GM19372 (cell line): ENCODE measurements around the gene SSR1.
A peak's percentile ranks its signal among the peaks of the same experiment; 100 is the strongest.
"Not testable (repeated sequence)": the region's sequence is repeated elsewhere in the genome, so short reads cannot be mapped to it uniquely, and the experiment has no call there.

Experiments
- ATAC-seq: cut with Tn5 transposase; IDR thresholded peaks from one replicate; pipeline ENCODE4 v1.9.1; 2021; ENCODE audit warnings: mild to moderate bottlenecking, low read depth, moderate library complexity; ENCODE audit not compliant: unreplicated experiment

SSR1 gene

DNA sequence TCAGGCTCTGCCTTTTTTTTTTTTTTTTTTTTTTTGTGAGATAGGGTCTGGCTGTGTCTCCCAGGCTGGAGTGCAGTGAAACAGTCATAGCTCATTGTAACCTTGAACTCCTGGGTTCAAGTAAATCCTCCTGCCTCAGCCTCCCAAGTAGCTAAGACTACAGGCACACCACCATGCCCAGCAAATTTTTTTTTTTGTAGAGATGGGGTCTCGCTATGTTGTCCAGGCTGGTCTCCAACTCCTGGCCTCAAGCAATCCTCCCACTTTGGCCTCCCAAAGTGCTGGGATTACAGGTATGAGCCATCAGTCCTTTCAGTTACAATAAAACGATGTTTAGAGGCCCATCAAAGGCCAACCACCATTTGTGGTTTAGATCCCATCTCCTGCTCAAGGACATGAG lies 6.4 kb upstream of the SSR1 start:
- ATAC-seq, result not testable (repeated sequence)

DNA sequence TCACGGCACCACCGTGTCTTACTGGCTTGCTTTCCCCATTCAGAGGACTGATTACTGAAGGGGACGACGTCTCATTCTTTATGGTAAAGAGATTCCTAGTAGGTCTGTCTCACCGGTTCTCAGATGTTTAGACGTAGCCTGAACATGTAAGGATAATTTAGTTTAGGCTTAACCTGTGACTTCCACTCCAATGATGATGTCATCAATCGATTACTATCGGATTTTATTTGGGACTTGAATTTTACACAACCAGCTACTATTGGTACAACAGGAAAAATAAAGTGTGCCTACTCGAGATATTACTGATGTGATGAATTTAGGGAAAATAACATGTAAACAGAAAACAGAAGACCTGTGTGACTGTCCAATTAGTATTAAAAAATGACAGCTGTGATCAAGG lies 4.5 kb upstream of the SSR1 start:
- ATAC-seq, result no peak

DNA sequence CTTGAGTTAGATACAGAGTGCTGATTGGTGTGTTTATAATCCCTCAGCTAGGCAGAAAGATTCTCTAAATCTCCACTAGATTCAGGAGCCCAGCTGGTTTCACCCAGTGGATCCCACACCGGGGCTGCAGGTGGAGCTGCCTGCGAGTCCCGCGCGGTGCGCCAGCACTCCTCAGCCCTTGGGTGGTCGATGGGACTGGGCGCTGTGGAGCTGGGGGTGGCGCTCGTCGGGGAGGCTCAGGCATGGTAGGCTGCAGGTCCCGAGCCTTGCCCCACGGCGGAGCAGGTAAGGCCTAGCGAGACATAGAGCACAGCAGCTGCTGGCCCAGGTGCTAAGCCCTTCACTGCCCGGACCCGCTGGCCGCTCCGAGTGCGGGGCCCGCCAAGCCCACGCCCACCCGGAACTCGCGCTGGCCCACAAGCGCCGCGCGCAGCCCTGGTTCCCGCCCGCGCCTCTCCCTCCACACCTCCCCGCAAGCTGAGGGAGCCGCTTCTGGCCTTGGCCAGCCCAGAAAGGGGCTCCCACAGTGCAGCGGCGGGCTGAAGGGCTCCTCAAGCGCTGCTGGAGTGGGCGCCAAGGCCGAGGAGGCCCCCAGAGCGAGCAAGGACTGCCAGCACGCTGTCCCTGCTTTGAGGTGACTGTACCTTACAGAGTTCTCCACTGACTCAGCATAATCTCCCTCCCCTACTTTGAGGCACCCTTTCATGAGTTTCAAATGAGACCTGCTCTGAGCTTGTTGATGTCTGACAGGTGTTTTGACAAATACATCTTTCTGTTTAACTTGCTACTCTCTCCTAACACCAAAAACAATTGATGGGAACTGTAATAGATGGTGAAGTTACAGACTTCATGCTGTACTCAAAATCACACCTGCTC lies 3.9 kb upstream of the SSR1 start:
- ATAC-seq, result no peak

DNA sequence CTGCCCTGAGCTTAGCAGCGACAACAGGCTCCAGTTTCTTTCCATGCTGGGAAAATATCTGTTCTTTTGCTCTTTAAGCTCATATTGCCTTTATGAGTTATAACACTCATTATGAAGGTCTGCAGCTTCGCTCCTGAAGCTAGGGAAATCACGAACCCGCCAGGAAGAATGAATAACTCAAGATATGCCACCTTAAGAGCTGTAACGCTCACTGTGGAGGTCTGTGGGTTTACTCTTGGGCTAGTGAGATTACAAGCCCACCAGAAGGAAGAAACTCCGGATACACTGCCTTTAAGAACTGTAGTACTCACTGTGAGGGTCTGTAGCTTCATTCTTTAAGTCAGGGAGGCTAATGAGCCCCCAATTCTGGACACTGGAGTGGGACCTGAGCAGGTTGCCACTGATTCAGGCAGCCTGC lies 3.0 kb upstream of the SSR1 start:
- no peak for ATAC-seq

DNA sequence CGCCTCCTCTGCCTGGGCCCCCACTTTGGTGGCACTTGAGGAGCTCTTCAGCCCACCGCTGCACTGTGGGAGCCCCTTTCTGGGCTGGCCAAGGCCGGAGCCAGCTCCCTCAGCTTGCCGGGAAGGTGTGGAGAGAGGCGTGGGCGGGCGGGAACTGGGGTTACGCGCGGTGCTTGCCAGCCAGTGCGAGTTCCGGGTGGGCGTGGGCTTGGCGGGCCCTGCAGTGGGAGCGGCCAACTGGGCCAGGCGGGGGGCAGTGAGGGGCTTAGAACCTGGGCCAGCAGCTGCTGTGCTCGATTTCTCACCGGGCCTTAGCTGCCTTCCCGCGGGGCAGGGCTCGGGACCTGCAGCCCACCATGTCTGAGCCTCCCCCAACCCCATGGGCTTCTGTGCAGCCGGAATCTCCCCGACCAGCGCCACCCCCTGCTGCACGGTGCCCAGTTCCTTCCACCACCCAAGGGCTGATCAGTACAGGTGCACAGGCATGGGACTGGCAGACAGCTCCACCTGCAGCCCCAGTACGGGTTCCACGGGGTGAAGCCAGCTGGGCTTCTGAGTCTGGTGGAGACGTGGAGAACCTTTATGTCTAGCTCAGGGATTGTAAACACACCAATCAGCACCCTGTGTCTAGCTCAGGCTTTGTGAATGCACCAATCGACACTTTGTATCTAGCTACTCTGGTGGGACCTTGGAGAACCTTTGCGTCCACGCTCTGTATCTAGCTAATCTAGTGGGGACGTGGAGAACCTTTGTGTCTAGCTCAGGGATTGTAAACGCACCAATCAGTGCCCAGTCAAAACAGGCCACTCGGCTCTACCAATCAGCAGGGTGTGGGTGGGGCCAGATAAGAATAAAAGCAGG lies 2.3 kb upstream of the SSR1 start:
- ATAC-seq, result not testable (repeated sequence)

DNA sequence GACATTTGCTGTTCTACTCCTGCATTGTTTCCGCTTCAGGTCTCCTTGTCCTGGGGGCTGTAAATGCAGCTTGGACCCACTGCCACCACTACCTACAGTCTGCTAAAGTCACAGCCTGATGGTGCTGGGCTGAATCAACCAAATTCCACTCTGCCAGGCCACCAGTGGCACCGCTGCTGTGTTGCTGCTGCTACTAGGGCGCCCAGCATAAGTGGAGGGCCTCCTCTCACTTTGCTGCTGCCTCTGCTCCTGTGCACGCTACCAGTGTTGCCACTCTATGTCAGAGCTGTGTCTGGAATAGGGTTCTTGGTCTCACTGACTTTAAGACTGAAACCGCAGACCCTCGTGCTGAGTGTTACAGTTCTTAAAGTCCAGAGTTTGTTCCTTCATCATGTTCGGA lies 1.4 kb upstream of the SSR1 start:
- no peak for ATAC-seq

DNA sequence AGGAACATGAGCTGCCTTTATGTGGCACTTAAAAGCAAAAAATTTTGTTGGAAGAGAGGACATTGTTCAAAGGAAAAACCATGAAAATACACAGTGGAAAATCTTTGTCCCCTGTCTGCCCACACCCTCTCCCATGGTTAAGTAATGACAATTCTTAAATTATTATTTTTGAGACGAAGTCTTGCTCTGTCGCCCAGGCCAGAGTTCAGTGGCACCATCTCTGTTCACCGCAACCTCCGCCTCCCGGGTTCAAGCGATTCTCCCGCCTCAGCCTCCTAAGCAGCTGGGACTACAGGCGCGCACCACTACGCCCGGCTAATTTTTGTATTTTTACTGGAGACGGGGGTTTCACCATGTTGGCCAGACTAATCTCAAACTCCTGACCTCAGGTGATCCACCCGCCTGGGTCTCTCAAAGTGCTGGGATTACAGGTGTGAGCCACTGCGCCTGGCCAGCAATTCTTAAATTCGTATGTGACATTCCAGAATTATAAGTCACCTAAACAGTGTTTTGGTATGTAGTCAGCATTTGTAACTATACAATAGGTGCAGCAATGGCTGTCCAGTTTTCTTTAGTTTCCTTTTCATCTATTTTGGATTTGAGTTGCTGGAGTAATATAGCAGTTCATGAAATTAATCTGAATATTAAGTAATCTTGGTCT lies 636 bp upstream of the SSR1 start:
- ATAC-seq, result no peak

DNA sequence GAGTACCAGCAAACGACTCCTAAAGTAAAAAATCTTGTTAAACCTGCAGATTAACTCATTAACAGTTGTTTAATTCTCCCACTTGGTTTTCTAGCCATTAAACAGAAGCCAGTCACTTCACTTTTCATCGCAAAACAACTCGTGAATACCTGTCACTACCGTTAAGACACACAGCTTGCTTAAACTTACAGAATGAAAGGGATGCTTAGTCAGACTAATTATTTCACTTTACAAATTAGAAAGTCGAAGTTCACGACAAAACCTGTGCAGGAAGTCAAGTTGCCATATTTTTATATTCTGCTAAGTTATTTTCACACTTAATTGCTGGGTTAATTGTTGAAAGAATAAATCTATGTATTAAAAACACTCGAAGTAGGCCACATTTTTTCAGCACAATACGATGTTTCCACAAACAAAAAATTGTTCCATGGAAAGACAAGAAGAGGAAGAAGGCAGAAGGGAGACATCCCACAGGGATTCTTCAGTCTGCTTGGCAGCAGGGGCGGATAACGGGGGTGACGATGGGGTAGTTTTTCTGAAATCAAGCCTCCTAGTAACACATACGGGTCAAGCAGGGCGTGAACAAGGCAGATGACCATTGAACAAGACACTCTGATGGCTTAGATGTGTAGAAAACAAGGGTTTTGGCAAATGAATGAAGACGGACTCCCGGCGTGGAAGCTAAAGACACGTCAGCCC lies 933 bp downstream of the SSR1 start:
- peak; percentile 1 for ATAC-seq

DNA sequence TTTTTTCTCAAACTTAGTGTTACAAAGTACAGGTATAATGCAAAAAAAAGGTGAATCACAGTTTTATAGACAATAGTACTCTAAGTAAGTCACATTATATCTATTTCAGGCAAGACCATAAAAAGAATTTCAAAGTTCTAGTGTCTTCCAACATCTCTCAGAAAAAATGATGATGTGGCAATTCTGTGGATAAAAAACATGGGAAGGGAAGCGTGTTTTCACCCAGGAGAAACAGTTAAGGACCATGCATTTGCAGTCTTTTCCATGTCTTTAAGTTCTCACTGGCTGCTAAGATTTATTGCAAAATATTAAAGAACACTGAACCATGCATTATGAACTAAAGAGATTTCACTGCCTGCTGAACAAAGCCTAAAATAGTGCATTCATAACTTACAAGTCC lies 1.8 kb downstream of the SSR1 start:
- ATAC-seq, result no peak

DNA sequence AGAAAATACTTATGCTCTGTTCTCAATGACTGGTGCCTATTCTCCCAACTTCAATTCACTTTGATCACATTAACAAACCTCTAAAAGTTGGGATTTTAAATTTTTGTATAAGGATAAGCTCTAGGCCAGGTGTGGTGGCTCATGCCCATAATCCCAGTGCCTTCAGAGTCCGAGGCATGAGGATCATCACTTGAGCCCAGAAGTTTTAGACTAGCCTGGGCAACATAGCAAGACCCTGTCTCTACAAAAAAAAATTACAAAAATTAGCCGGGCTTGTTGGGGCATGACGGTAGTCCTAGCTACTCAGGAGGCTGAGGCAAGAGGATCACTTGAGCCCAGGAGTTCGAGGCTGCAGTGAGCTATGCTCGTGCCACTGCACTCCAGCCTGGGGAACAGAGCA lies 3.9 kb downstream of the SSR1 start:
- ATAC-seq, result no peak

DNA sequence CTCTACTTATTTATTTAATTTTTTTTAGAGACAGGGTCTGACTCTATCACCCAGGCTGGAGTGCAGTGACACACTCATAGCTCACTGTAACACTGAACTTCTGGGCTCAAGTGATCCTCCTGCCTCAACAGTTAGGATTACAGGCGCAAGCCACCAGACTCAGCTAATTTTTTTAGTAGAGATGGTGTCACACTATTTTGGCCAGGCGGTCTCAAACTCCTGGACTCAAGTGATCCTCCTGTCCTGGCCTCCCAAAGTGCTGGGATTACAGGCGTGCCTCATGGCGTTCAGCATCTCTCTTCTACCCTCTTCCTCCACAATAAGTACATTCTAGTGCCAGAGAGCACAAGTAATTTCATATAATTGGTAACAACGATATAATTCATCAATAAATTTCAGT lies 5.5 kb downstream of the SSR1 start:
- no peak for ATAC-seq

DNA sequence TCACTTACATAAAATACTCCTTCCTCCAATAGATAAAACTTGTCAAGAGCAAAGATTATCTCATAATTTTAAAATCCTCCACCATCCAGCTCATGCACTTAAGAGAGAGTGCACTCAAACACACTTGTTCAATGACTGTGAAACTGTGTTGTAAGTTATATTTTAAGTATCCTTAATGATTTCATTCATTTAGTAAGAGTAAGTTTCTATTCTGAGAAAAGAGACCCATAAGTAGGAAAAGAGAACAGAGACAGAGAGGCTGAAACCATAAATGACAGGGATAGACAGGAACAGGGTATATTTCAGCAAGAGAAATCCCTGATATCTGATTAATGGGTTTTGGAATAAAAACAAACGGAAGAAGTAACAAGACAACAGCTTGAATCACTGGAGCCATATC lies 8.2 kb downstream of the SSR1 start:
- no peak for ATAC-seq

DNA sequence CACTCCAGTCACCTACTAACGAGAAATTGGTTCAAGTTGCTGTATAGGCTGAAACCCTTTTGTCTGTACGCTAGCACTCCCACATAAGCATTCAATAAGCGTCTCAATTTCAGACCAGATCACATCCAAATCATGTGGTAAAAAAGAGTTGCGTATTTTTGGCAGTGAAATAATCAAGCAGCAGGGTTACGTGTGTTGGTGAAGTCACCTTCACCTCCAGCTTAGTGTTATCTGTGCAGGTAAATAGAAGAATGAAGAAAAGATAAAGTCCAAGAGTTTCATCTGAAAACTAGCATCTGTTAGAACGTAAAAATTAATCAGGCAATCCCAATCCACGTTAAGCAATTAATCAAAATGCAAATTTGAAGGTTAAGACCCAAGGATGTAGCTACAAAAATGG lies 11.3 kb downstream of the SSR1 start:
- ATAC-seq, result no peak

DNA sequence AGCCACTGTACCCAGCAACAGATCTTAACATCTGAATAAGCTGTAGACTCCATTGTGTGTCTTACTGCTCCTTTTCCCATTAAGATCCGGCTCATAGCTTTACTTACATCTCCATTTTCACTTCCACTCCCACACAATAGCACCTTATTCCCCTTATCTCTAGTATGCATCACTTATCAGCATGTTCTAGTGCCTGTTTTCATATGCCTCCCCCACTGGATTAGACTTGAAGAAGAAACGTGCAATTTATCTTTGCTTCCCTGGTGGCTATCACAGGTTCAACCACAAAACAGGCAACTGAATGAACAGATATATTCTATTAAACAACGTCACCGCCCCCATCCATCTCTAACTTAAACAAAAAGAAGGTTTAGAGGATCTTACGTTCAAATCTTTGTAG lies 12.1 kb downstream of the SSR1 start:
- no peak for ATAC-seq

DNA sequence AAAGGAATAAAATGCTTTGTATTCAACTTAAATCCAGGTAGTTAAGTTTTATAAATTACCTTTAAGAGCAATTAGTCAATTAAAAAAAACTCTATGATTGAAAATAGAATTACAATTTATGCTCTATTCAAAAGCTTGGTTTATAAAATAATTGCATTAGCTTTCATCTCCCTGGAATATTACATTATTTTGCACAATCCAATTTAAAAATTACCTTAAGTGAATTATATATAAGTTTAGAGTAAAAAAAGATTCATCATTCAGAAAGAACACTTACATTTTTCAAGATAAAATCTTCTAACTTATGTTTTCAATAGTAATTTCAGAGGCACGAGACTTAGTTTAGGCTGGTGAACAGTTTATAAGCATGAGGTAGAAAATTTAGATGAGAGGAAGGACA lies 14.9 kb downstream of the SSR1 start:
- no peak for ATAC-seq

DNA sequence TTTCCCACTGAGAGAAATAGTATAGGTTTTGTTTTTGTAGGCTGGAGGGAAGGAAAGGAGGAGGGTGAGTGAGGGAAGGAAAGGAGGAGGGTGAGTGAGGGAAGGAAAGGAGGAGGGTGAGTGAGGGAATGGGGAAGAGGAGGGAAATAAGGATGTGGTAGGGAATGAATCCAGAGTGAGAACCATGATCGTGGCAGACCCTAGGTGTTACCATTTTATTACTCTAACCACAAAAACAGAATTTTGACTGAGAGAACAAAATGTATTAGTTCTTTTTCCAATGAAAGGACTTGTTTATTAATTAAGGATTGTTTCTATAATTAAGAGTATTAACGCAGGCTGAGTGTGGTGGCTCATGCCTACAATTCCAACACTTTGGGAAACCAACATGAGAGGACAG lies 16.4 kb downstream of the SSR1 start:
- no peak for ATAC-seq

DNA sequence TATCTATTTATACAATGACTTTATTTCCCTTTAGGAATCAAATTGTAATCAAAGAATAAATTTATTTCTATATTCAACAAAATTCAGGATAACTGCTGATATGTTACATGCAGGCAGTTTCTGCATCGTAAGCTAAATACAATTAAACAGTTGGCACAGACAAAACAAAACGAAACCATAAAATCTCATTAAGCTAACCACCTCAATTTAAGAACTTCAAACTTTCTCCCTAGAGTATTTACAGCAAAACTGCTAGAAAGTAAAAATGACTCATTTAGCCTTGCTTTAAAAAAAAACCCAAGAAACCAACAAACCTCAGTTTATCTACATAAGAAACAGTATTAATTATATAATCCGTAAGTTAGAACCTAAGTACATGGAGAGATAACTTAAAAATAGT lies 17.1 kb downstream of the SSR1 start:
- no peak for ATAC-seq

DNA sequence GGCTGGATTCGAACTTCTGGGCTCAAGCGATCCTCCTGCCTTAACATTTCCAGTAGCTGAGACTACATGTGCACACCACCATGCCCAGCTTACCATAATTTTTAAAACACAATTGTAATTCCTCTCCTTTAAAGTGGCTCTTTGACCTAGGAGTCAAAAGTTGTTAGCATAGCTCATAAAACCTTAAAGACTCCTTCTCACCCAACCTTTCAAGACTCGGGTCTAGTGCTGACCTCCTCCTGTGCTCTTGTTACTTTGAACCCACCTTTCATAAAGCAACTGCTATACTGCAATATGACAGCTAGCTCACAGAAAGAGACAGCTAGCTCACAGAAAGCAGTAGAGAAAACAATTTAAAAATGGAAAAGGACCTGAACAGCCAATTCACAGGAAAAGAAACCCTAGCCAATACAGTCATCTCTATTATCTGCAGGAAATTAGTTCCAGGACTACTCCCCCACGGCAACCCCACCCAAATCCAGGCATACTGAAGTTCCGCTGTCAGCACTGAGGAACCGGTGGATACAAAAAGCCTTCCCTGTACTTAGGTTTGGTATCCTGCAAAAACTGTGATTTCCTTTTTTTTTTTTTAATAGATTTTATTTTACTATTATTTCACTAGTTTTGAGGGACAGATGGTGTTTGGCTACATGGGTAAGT lies 20.3 kb downstream of the SSR1 start:
- no peak for ATAC-seq

DNA sequence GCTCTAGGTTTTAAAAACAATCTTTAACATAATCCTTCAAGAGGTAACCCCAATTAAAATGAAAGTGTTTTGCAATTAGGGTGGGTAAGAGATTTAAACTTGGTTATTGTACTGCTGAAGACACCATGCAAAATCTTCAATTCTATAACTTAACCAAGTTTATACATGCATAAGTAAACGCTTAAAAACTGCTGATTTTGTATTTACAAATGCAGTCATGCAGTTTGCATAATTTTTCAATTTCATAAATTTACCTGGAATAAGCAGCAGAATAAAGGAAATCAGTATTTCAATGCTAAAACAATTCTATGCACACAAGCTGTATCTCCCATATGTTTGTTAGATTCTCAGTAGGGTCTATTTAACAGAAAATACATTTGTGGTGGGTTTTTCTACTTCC lies 22.9 kb downstream of the SSR1 start:
- ATAC-seq, result no peak

DNA sequence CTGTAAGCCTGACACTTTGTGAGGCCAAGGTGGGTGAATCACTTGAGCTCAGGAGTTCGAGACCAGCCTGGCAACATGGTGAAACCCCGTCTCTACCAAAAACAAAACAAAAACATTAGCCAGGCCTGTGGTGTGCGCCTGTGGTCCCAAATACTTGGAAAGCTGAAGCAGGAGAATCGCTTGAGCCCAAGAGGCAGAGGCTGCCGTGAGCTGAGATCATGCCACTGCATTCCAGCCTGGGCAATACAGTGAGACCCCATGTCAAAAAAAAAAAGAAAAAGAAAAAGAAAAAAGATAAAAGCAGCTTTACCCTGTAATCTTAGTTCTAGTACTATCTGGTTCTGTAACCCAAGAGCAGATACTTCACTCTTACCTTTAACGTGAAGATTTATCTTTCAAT lies 27.6 kb downstream of the SSR1 start:
- ATAC-seq, result no peak
